NT2/D1 (cell line): ENCODE data around the gene ROPN1.

Source experiments
- SUZ12 ChIP-seq: IDR thresholded peaks from 2 replicates; pipeline ENCODE4 v1.6.1; 2011; ENCODE audit not compliant: insufficient read length, insufficient read depth; ENCODE audit errors: extremely low read depth
- YY1 ChIP-seq: IDR thresholded peaks from 2 replicates; pipeline ENCODE4 v1.6.1; 2011; ENCODE audit not compliant: insufficient read length, insufficient read depth

DNA sequence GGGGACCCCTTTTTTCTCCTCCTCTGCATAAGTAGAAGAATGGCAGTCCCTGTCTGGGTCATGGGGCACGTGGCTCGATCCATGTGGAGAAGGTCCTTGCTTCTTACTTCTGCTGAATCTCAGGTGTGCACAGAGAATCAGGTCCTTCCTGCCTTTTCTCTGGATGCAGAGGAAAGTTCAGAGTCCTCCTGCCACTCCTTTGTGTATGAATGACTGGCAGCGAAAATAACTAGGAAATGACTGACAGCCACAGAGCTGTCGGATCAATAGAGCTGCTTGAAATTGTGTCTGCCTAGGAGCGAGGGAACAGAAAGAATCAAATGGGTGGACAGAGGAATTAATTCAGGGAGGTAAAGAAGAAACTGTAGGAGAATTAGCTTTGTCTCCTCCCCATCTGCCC lies 49.6 kb upstream of the ROPN1 start:
- TF ChIP-seq YY1 (no peak), SUZ12 (no peak)
